Spleen (tissue), 11 donors: ENCODE measurements around the gene INPP4A. TPM values are rescaled to one million over a fixed set of nuclear protein-coding genes. Genes with fewer than 3 reads are reported as not detected.
A peak's percentile ranks its signal among the peaks of the same experiment; 100 is the strongest.

Experiments used
- DNase-seq: peaks from one replicate; pipeline ENCODE4 v3.0.0-alpha.2; 2020
- H3K27ac ChIP-seq, 8 donors: fragments of 200-600 bp; sonication (generic) in 7 of 8; 1 replicate in 4 of 8; 2 replicates in 4 of 8; pipeline versions ENCODE4 v1.5.0 to v1.8.0; 2016 to 2021; ENCODE audit warnings: inconsistent platforms in 4 of 8, mild to moderate bottlenecking in 4 of 8, moderate library complexity in 1 of 8
- H3K27me3 ChIP-seq, 7 donors: fragments of 200-600 bp; sonication (generic) in 6 of 7; replicated peaks in 1 of 7; 1 replicate in 4 of 7; 2 replicates in 3 of 7; pipeline versions ENCODE4 v1.5.0 to v1.8.0; 2016 to 2021; ENCODE audit warnings: inconsistent platforms in 3 of 7, mild to moderate bottlenecking in 1 of 7
- H3K36me3 ChIP-seq, 6 donors: fragments of 200-600 bp; sonication (generic) in 5 of 6; 1 replicate in 4 of 6; 2 replicates in 2 of 6; pipeline versions ENCODE4 v1.5.0 to v1.8.0; 2016 to 2021; ENCODE audit warnings: inconsistent platforms in 2 of 6
- H3K4me1 ChIP-seq, 6 donors: fragments of 200-600 bp; sonication (generic) in 5 of 6; 1 replicate in 3 of 6; 2 replicates in 3 of 6; pipeline versions ENCODE4 v1.5.0 to v1.8.0; 2016 to 2021; ENCODE audit warnings: inconsistent platforms in 3 of 6
- H3K4me3 ChIP-seq, 8 donors: fragments of 200-600 bp; sonication (generic) in 7 of 8; 1 replicate in 4 of 8; 2 replicates in 4 of 8; pipeline versions ENCODE4 v1.5.0 to v1.8.0; 2016 to 2021; ENCODE audit warnings: inconsistent platforms in 4 of 8, mild to moderate bottlenecking in 4 of 8, moderate library complexity in 2 of 8
- H3K9me3 ChIP-seq, 8 donors: fragments of 200-600 bp; sonication (generic) in 7 of 8; 1 replicate in 4 of 8; 2 replicates in 4 of 8; pipeline versions ENCODE4 v1.5.0 to v1.8.0; 2016 to 2021; ENCODE audit warnings: inconsistent platforms in 4 of 8
- CTCF ChIP-seq, 11 experiments: fragments of 200-600 bp in 7 of 11; fragments of 450-650 bp in 4 of 11; sonication (generic) in 4 of 11; IDR thresholded peaks in 8 of 11; conservative IDR thresholded peaks in 3 of 11; 1 replicate in 7 of 11; 2 replicates in 4 of 11; pipeline versions ENCODE4 v1.4.0 to v1.8.0; 2016 to 2021; ENCODE audit warnings: antibody characterized with exemption in 11 of 11, inconsistent platforms in 4 of 11, mild to moderate bottlenecking in 1 of 11
- POLR2A ChIP-seq, 3 donors: fragments of 450-650 bp; IDR thresholded peaks; one replicate each; pipeline ENCODE4 v1.5.1; 2017; ENCODE audit warnings: antibody characterized with exemption in 3 of 3, mild to moderate bottlenecking in 1 of 3
- POLR2AphosphoS5 ChIP-seq, 3 donors: sonication (generic); formaldehyde crosslinking; IDR thresholded peaks; one replicate each; pipeline ENCODE4 v1.5.1; 2017; ENCODE audit warnings: antibody characterized with exemption in 3 of 3
- WGBS, 5 donors: extraction: QIAGEN DNeasy Blood & Tissue Kit in 3 of 5; methylation state at CpG; one replicate each; pipeline versions ENCODE4 v1.1.5 to v1.1.7; 2013 to 2018; 5-methylcytosine and 5-hydroxymethylcytosine counted together
- intact Hi-C: fragments of 100-400 bp; cut with DNase I; formaldehyde crosslinking; loops from one replicate; pipeline ENCODE4 v1.15.0; 2023; ENCODE audit warnings: low total_unique reads
- polyA plus RNA-seq, 3 donors: library from polyadenylated mRNA; stranded (reverse); fragments of 200-250 nt; gene quantifications; one replicate each; pipeline ENCODE4 v1.2.1, GENCODE V29; 2013
- total RNA-seq, 7 donors: library from RNA; depleted of rRNA in 3 of 7; stranded (reverse); fragments of >200 nt in 3 of 7; fragmentation: NEBNext Ultra II Directional in 4 of 7; extraction: Animal tissue kit (Norgen Biotek cat#: 25700) in 4 of 7; gene quantifications; one replicate each; pipeline versions ENCODE4 v1.1.0 to v1.2.1, GENCODE V29; 2016 to 2021
- donor health status: healthy with polysubstance abuse.
- donor health status: DM: no; HTN: no; CAD: no; lungs with moderate emphysema.
- donor health status: DM: no; HTN: no; CAD: no.
- donor health status: Bipolar disorder and iron deficiency.
- donor health status: healthy.
- donor health status: DM: no; HTN: no; CAD: no.
- donor health status: DM: yes; HTN: yes; CAD: no.

Gene INPP4A
- total and polyA plus RNA-seq, 10 donors: 6.4 to 102 (median 69.2) TPM

GRCh38 chr2:98458207-98458606, 13.5 kb downstream of the INPP4A start:
- DNase-seq: no peak
- Histone ChIP-seq H3K4me3 (no peak overlapping the region), H3K27me3 (no peaks in the 10 kb centered on the region), H3K27ac (peak overlapping the region in 4 of 8 donors; percentile 86 to 89 (median 88)), H3K36me3 (peaks cover 0 to 5% (median 0%) of the 10 kb centered on the region in 6 donors), H3K4me1 (peaks cover 50 to 100% (median 97%) of the 10 kb centered on the region in 6 donors), H3K9me3 (no peaks in the 10 kb centered on the region)
- TF ChIP-seq CTCF (IDR thresholded peaks at IDR 0.05 in 8 of 11, conservative IDR thresholded peaks at IDR 0.05 in 3 of 11): no peak
- no peak for TF ChIP-seq POLR2A (IDR thresholded peaks at IDR 0.05)
- TF ChIP-seq POLR2AphosphoS5 (IDR thresholded peaks at IDR 0.05): no peak
- intact Hi-C loops: no loop called here
- 80 to 87% (median 85%) methylated on average over 4 of the region's 4 CpGs for WGBS, 5 donors

GRCh38 chr2:98458667-98459380, 14.2 kb downstream of the INPP4A start:
- Histone ChIP-seq H3K36me3 (peaks cover 0 to 5% (median 0%) of the 10 kb centered on the region in 6 donors), H3K4me1 (peaks cover 50 to 100% (median 97%) of the 10 kb centered on the region in 6 donors), H3K27ac (peak overlapping the region in 5 of 8 donors; percentile 46 to 89 (median 87)), H3K27me3 (no peaks in the 10 kb centered on the region), H3K9me3 (no peaks in the 10 kb centered on the region), H3K4me3 (no peak overlapping the region)
- DNase-seq: peak; percentile 68
- no peak for TF ChIP-seq POLR2AphosphoS5 (IDR thresholded peaks at IDR 0.05)
- no peak for TF ChIP-seq POLR2A (IDR thresholded peaks at IDR 0.05)
- TF ChIP-seq CTCF (IDR thresholded peaks at IDR 0.05 in 8 of 11, conservative IDR thresholded peaks at IDR 0.05 in 3 of 11): no peak
- WGBS, 5 donors: 85 to 89% (median 88%) methylated on average over 14 of the region's 14 CpGs
- intact Hi-C loops: no loop called here

GRCh38 chr2:98459496-98460175, 15.0 kb downstream of the INPP4A start:
- H3K4me3 ChIP-seq: peak overlapping the region in 1 of 8 donors; percentile 2
- H3K9me3 ChIP-seq: no peaks in the 10 kb centered on the region
- WGBS, 5 donors: 49 to 75% (median 60%) methylated on average over 3 of the region's 3 CpGs
- H3K36me3 ChIP-seq: peaks cover 0 to 5% (median 0%) of the 10 kb centered on the region in 6 donors
- no peak for DNase-seq
- no peak for TF ChIP-seq POLR2A (IDR thresholded peaks at IDR 0.05)
- no peak for TF ChIP-seq CTCF (IDR thresholded peaks at IDR 0.05 in 8 of 11, conservative IDR thresholded peaks at IDR 0.05 in 3 of 11)
- TF ChIP-seq POLR2AphosphoS5 (IDR thresholded peaks at IDR 0.05): no peak
- peak overlapping the region in 7 of 8 donors; percentile 46 to 89 (median 86) for H3K27ac ChIP-seq
- intact Hi-C loops: no loop called here
- peaks cover 48 to 100% (median 97%) of the 10 kb centered on the region in 6 donors for H3K4me1 ChIP-seq
- no peaks in the 10 kb centered on the region for H3K27me3 ChIP-seq
